ENCODE results near the gene THSD4.

The THSD4 gene

GRCh38 chr15:71565006-71565405, 449.7 kb downstream of the THSD4 start:
- H3K9me3 ChIP-seq (ENCODE audit: insufficient read depth, low read length), result no peaks in the 10 kb centered on the region
- no peak overlapping the region for H3K9ac ChIP-seq (ENCODE audit: insufficient read length, low read depth)
- no peaks in the 10 kb centered on the region for H3K4me1 ChIP-seq (ENCODE audit: insufficient read depth, insufficient read length)
- no peaks in the 10 kb centered on the region for H3K27me3 ChIP-seq (ENCODE audit: insufficient read depth, insufficient read length)
- no peak for DNase-seq (ENCODE audit: low read depth, low spot score)
- H3K4me3 ChIP-seq (ENCODE audit: insufficient read length, low read depth), result no peak overlapping the region
- no peak for TF ChIP-seq ZNF274 (IDR thresholded peaks at IDR 0.05; ENCODE audit: low read depth, low read length)
- H3K36me3 ChIP-seq (ENCODE audit: insufficient read depth, insufficient read length, low read length), result no peaks in the 10 kb centered on the region

DNA sequence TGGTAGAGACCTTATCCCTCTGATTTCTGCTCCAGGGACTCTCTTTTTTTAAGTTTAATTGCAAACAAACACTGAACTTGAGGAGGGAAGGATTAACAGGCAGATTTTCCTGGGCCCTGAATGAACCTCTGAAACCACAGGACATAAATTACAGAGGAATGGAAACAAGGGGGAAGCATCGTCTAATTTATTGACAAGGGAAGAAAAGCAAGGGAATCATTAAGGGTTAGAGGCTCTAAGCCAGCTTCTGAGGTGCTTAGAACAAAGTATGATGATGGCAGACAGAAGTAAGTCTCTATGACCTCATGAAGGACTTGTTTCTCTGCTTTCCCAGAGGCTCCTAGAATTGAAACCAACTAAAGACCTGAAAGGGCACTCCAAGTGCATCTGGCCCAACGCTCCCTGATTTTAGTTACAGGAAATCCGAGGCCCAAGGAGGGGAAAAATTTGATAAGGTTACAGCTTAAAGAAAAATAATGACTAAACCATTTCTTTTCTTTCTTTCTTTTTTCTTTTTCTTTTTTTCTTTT, 450.4 kb downstream of the THSD4 start:
- H3K36me3 ChIP-seq (ENCODE audit: insufficient read depth, insufficient read length, low read length), result no peaks in the 10 kb centered on the region
- H3K9ac ChIP-seq (ENCODE audit: insufficient read length, low read depth), result no peak overlapping the region
- H3K4me1 ChIP-seq (ENCODE audit: insufficient read depth, insufficient read length), result peaks cover under 1% of the 10 kb centered on the region
- no peaks in the 10 kb centered on the region for H3K9me3 ChIP-seq (ENCODE audit: insufficient read depth, low read length)
- no peaks in the 10 kb centered on the region for H3K27me3 ChIP-seq (ENCODE audit: insufficient read depth, insufficient read length)
- DNase-seq (ENCODE audit: low read depth, low spot score), result no peak
- TF ChIP-seq YY1 (IDR thresholded peaks at IDR 0.05; ENCODE audit: insufficient read depth, insufficient read length), result no peak
- no peak for TF ChIP-seq SUZ12 (IDR thresholded peaks at IDR 0.05; ENCODE audit: extremely low read depth, insufficient read depth, insufficient read length)
- no peak for TF ChIP-seq ZNF274 (IDR thresholded peaks at IDR 0.05; ENCODE audit: low read depth, low read length)
- H3K4me3 ChIP-seq (ENCODE audit: insufficient read length, low read depth), result no peak overlapping the region

GRCh38 chr15:71566226-71566625, 451.0 kb downstream of the THSD4 start:
- Histone ChIP-seq H3K9ac (ENCODE audit: insufficient read length, low read depth) (no peak overlapping the region), H3K36me3 (ENCODE audit: insufficient read depth, insufficient read length, low read length) (no peaks in the 10 kb centered on the region), H3K27me3 (ENCODE audit: insufficient read depth, insufficient read length) (no peaks in the 10 kb centered on the region), H3K9me3 (ENCODE audit: insufficient read depth, low read length) (no peaks in the 10 kb centered on the region), H3K4me3 (ENCODE audit: insufficient read length, low read depth) (no peak overlapping the region), H3K4me1 (ENCODE audit: insufficient read depth, insufficient read length) (peaks cover 2% of the 10 kb centered on the region)
- TF ChIP-seq ZNF274 (IDR thresholded peaks at IDR 0.05; ENCODE audit: low read depth, low read length) (no peak), YY1 (IDR thresholded peaks at IDR 0.05; ENCODE audit: insufficient read depth, insufficient read length) (no peak), SUZ12 (IDR thresholded peaks at IDR 0.05; ENCODE audit: extremely low read depth, insufficient read depth, insufficient read length) (no peak)
- no peak for DNase-seq (ENCODE audit: low read depth, low spot score)

DNA sequence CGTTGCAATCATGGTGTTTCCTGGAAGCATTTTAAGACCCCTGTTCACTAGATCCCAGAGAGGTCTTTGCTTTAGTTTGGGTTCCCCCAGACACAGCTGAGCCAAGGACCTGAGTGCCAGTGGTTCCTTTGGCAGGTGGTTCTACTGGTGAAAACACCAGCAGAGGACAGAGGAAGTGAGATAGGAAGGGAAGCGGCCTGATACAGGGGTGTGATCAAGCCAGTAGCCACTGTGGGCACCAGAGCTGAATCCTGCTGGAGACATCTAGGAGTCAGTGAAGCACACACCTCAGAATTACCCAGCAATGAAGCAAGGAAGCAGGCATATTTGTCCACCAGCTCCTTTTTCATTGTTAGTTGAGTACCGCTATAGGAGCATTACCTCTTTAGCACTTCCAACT, 451.9 kb downstream of the THSD4 start:
- no peaks in the 10 kb centered on the region for H3K27me3 ChIP-seq (ENCODE audit: insufficient read depth, insufficient read length)
- H3K9ac ChIP-seq (ENCODE audit: insufficient read length, low read depth), result no peak overlapping the region
- H3K36me3 ChIP-seq (ENCODE audit: insufficient read depth, insufficient read length, low read length), result no peaks in the 10 kb centered on the region
- H3K4me3 ChIP-seq (ENCODE audit: insufficient read length, low read depth), result no peak overlapping the region
- no peak for DNase-seq (ENCODE audit: low read depth, low spot score)
- no peaks in the 10 kb centered on the region for H3K9me3 ChIP-seq (ENCODE audit: insufficient read depth, low read length)
- TF ChIP-seq YY1 (IDR thresholded peaks at IDR 0.05; ENCODE audit: insufficient read depth, insufficient read length), result no peak
- TF ChIP-seq ZNF274 (IDR thresholded peaks at IDR 0.05; ENCODE audit: low read depth, low read length), result no peak
- TF ChIP-seq SUZ12 (IDR thresholded peaks at IDR 0.05; ENCODE audit: extremely low read depth, insufficient read depth, insufficient read length), result no peak
- H3K4me1 ChIP-seq (ENCODE audit: insufficient read depth, insufficient read length), result peaks cover 2% of the 10 kb centered on the region

GRCh38 chr15:71568227-71568626, 453.0 kb downstream of the THSD4 start:
- Histone ChIP-seq H3K27me3 (ENCODE audit: insufficient read depth, insufficient read length) (no peaks in the 10 kb centered on the region), H3K4me3 (ENCODE audit: insufficient read length, low read depth) (no peak overlapping the region), H3K9me3 (ENCODE audit: insufficient read depth, low read length) (no peaks in the 10 kb centered on the region), H3K36me3 (ENCODE audit: insufficient read depth, insufficient read length, low read length) (no peaks in the 10 kb centered on the region), H3K4me1 (ENCODE audit: insufficient read depth, insufficient read length) (peaks cover 2% of the 10 kb centered on the region), H3K9ac (ENCODE audit: insufficient read length, low read depth) (no peak overlapping the region)
- TF ChIP-seq YY1 (IDR thresholded peaks at IDR 0.05; ENCODE audit: insufficient read depth, insufficient read length) (no peak), ZNF274 (IDR thresholded peaks at IDR 0.05; ENCODE audit: low read depth, low read length) (no peak), SUZ12 (IDR thresholded peaks at IDR 0.05; ENCODE audit: extremely low read depth, insufficient read depth, insufficient read length) (no peak)
- no peak for DNase-seq (ENCODE audit: low read depth, low spot score)

- no peak overlapping the region for H3K9ac ChIP-seq (ENCODE audit: insufficient read length, low read depth)
- no peak for DNase-seq (ENCODE audit: low read depth, low spot score)
- no peaks in the 10 kb centered on the region for H3K27me3 ChIP-seq (ENCODE audit: insufficient read depth, insufficient read length)
- H3K4me3 ChIP-seq (ENCODE audit: insufficient read length, low read depth), result no peak overlapping the region
- no peak for TF ChIP-seq YY1 (IDR thresholded peaks at IDR 0.05; ENCODE audit: insufficient read depth, insufficient read length)
- TF ChIP-seq SUZ12 (IDR thresholded peaks at IDR 0.05; ENCODE audit: extremely low read depth, insufficient read depth, insufficient read length), result no peak
- TF ChIP-seq ZNF274 (IDR thresholded peaks at IDR 0.05; ENCODE audit: low read depth, low read length), result no peak
- no peaks in the 10 kb centered on the region for H3K9me3 ChIP-seq (ENCODE audit: insufficient read depth, low read length)
- H3K36me3 ChIP-seq (ENCODE audit: insufficient read depth, insufficient read length, low read length), result no peaks in the 10 kb centered on the region
- H3K4me1 ChIP-seq (ENCODE audit: insufficient read depth, insufficient read length), result peaks cover 2% of the 10 kb centered on the region
Observed at GRCh38 chr15:71570736-71571135, 455.5 kb downstream of the THSD4 start.

GRCh38 chr15:71571641-71572040, 456.4 kb downstream of the THSD4 start:
- DNase-seq (ENCODE audit: low read depth, low spot score), result no peak
- Histone ChIP-seq H3K36me3 (ENCODE audit: insufficient read depth, insufficient read length, low read length) (no peaks in the 10 kb centered on the region), H3K4me3 (ENCODE audit: insufficient read length, low read depth) (no peak overlapping the region), H3K9ac (ENCODE audit: insufficient read length, low read depth) (no peak overlapping the region), H3K27me3 (ENCODE audit: insufficient read depth, insufficient read length) (no peaks in the 10 kb centered on the region), H3K4me1 (ENCODE audit: insufficient read depth, insufficient read length) (peaks cover 2% of the 10 kb centered on the region), H3K9me3 (ENCODE audit: insufficient read depth, low read length) (no peaks in the 10 kb centered on the region)
- TF ChIP-seq SUZ12 (IDR thresholded peaks at IDR 0.05; ENCODE audit: extremely low read depth, insufficient read depth, insufficient read length), result no peak
- TF ChIP-seq ZNF274 (IDR thresholded peaks at IDR 0.05; ENCODE audit: low read depth, low read length), result no peak
- no peak for TF ChIP-seq YY1 (IDR thresholded peaks at IDR 0.05; ENCODE audit: insufficient read depth, insufficient read length)

All from NT2/D1 (cell line).